Measurements from ENCODE around the gene APLF.
"Not testable (repeated sequence)": the region's sequence is repeated elsewhere in the genome, so short reads cannot be mapped to it uniquely, and the experiment has no call there.

The APLF gene

DNA sequence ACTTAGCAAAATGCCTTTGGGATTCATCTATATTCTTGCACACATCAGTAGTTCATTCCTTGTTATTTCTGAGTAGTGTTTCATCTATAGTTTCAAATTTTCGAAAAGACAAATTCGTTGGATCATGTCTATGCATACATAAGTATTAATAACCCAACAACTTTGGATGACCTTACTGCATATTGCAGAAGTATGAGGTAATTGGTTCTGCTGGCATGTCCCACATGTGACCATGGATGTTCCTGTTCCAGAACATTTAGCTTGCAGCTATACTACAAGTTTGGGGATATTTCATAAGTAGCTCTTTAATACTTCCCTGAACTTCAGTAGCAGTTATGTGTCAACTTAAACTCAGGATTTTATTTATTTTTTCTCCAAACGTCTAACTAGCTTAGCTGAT lies 44.9 kb downstream of the APLF start:
- DNase-seq, result no peak
- H3K36me3 Mint-ChIP-seq, result peaks cover 2% of the 10 kb centered on the region
- H3K4me3 Mint-ChIP-seq, result no peak overlapping the region
- H3K27me3 Mint-ChIP-seq, result no peaks in the 10 kb centered on the region
- no peaks in the 10 kb centered on the region for H3K9me3 Mint-ChIP-seq
- CTCF ChIA-PET, result interaction anchor here (0.6 to 1.3 kb wide), 3 partner anchors 9 to 83 kb away, joined by 3 to 4 read pairs (median 3); no protein-coding TSS in a partner anchor
- H3K27ac Mint-ChIP-seq, result no peak overlapping the region
- H3K4me1 Mint-ChIP-seq, result no peaks in the 10 kb centered on the region

DNA sequence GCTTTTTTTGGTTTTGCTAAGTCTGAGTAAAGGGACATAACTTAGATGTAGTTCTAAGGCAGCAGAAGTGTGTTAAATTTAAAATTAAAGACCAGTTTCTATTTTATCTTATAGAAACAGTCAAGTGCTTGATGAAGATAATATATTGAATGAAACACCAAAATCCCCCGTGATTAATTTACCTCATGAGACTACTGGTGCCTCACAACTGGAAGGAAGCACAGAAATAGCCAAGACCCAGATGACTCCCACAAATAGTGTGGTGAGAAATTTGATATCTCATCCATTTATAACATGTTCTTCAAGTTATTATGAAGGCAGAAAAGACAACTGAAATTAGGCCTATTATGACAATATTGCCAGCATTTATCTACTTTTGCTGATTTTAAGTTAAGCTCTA lies 45.6 kb downstream of the APLF start:
- Mint-ChIP-seq H3K9me3 (no peaks in the 10 kb centered on the region), H3K4me3 (no peak overlapping the region), H3K27ac (no peak overlapping the region), H3K4me1 (no peaks in the 10 kb centered on the region), H3K27me3 (no peaks in the 10 kb centered on the region), H3K36me3 (peaks cover 2% of the 10 kb centered on the region)
- CTCF ChIA-PET, result interaction anchor here (0.6 to 1.3 kb wide), 3 partner anchors 9 to 82 kb away, joined by 3 to 4 read pairs (median 3); no protein-coding TSS in a partner anchor
- no peak for DNase-seq

DNA sequence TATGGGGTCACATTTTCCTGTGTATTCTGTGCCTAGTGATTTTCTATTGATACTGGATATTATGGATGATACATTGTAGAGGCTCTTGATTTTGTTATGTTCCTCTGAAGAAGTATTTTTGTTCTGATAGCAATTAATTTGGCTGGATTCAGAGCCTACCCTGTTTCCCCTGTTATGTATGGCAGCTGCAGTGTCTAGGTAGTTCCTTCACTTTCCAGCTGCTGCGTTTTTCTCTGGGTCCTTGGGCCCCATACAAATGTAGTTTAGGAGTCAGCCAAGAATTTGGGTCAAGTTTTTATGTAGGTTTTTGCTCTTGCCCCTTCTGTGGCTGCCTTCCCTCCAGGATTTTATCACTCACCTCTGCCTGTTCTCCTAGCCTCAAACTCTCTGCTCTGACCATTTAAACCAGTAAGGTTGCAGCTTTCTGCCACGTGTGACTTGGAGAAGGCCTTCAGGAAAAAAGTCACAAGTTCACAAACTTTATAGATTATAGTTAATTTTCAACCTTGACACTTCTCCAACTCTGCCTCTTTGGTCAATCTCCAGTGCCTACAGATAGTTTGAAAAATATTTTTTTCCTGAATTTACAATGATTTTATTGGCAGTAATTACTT lies 47.0 kb downstream of the APLF start:
- CTCF ChIA-PET, result no interaction called here
- H3K27ac Mint-ChIP-seq, result no peak overlapping the region
- no peaks in the 10 kb centered on the region for H3K4me1 Mint-ChIP-seq
- H3K4me3 Mint-ChIP-seq, result no peak overlapping the region
- H3K36me3 Mint-ChIP-seq, result no peaks in the 10 kb centered on the region
- no peak for DNase-seq
- no peaks in the 10 kb centered on the region for H3K9me3 Mint-ChIP-seq
- no peaks in the 10 kb centered on the region for H3K27me3 Mint-ChIP-seq

DNA sequence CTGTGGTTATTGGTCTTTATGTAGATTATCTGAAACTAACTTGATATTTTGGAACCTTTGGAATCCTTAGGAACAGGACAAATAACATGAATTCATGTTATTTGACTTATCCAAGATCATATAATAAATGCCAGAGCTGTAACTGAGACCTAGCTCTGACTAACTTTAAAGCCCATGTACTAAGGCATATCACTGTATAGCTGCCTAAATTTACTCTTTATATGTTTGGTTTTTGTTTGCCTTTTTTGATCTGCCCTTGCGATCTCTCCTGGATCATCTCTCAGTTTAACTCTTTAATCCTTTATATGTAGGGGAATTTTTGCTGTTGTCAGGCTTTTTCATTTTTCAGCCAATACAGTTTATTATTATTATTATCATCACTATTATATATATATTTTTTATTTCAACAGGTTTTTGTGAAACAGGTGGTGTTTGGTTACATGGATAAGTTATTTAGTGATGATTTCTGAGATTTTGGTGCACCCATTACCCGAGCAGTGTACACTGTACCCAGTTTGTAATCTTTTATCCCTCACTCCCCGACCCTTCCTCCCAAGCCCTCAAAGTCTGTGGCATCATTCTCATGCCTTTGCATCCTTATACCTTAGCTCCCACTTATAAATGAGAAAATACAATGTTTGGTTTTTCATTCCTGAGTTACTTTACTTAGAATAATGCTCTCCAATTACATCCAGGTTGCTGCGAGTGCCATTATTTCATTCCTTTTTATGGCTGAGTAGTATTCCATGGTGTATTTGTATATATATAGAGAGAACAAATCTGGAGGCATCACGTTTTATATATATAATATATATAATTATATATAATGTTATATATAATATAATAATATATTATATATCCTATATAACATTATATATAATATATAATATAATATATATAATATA lies 48.9 kb downstream of the APLF start:
- Mint-ChIP-seq H3K27me3 (no peaks in the 10 kb centered on the region), H3K4me3 (no peak overlapping the region), H3K36me3 (no peaks in the 10 kb centered on the region), H3K9me3 (no peaks in the 10 kb centered on the region), H3K4me1 (no peaks in the 10 kb centered on the region), H3K27ac (peak overlapping the region; percentile 17)
- DNase-seq, result peak; percentile 28
- CTCF ChIA-PET, result interaction anchor here (0.6 to 1.1 kb wide), 3 partner anchors 53 to 426 kb away, joined by 3 to 4 read pairs (median 3); no protein-coding TSS in a partner anchor

DNA sequence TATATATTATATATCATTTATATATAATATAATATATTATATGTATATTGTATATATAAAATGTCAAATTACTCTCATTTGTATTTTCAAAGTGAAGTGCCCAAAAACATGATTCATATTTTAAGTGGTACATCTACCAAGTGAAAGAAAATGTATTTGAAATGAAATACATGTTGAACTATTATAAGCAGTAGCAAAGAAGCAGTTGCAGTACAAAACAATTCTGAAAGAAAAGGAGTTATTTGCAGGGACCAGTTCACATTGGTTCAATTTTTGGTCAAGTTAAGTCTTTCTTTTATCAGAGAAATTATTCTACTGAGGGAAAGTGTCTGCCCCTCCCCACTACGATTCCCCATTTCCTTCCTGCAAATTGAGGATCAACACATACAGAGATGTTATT lies 51.9 kb downstream of the APLF start:
- DNase-seq, result no peak
- no peaks in the 10 kb centered on the region for H3K36me3 Mint-ChIP-seq
- no peaks in the 10 kb centered on the region for H3K9me3 Mint-ChIP-seq
- H3K4me3 Mint-ChIP-seq, result no peak overlapping the region
- no peak overlapping the region for H3K27ac Mint-ChIP-seq
- CTCF ChIA-PET, result no interaction called here
- no peaks in the 10 kb centered on the region for H3K27me3 Mint-ChIP-seq
- no peaks in the 10 kb centered on the region for H3K4me1 Mint-ChIP-seq

DNA sequence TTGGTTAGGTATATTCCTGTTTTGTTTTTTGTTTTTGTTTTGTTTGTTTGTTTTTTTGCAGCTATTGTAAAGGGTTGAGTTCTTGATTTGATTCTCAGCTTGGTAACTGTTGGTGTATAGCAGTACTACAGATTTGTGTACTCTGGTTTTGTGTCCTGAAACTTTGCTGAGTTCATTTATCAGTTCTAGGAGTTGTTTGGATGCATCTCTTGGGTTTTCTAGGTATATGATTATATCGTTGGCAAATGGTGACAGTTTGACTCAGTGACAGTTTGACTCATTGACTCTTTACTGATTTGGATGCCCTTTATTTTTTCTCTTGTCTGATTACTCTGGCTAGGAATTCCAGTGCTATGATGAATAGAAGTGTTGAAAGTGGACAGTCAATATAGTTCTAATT lies 53.7 kb downstream of the APLF start:
- H3K27ac Mint-ChIP-seq, result peak overlapping the region; percentile 12
- no peak for DNase-seq
- H3K27me3 Mint-ChIP-seq, result no peaks in the 10 kb centered on the region
- no peaks in the 10 kb centered on the region for H3K36me3 Mint-ChIP-seq
- H3K4me1 Mint-ChIP-seq, result no peaks in the 10 kb centered on the region
- CTCF ChIA-PET, result interaction anchor here (0.9 kb wide), 2 partner anchors 33 to 58 kb away, joined by 3 read pairs; no protein-coding TSS in a partner anchor
- H3K4me3 Mint-ChIP-seq, result no peak overlapping the region
- no peaks in the 10 kb centered on the region for H3K9me3 Mint-ChIP-seq

DNA sequence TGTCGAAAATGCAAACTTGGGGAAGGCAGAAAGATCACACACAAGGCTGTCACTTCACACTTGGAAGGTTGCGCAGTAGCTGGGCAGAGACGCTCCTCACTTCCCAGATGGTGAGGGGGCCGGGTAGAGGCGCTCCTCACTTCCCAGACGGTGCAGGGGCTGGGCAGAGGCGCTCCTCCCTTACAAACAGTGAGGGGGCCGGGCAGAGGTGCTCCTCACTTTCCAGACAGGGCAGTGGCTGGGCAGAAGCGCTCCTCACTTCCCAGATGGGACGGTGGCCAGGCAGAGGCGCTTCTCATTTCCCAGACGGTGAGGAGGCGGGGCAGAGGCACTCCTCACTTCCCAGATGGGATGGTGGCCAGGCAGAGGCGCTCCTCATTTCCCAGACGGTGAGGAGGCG lies 59.6 kb downstream of the APLF start:
- H3K27ac Mint-ChIP-seq, CTCF ChIA-PET, H3K4me3 Mint-ChIP-seq, DNase-seq, H3K4me1 Mint-ChIP-seq, H3K27me3 Mint-ChIP-seq, H3K9me3 Mint-ChIP-seq, H3K36me3 Mint-ChIP-seq: not testable (repeated sequence)

DNA sequence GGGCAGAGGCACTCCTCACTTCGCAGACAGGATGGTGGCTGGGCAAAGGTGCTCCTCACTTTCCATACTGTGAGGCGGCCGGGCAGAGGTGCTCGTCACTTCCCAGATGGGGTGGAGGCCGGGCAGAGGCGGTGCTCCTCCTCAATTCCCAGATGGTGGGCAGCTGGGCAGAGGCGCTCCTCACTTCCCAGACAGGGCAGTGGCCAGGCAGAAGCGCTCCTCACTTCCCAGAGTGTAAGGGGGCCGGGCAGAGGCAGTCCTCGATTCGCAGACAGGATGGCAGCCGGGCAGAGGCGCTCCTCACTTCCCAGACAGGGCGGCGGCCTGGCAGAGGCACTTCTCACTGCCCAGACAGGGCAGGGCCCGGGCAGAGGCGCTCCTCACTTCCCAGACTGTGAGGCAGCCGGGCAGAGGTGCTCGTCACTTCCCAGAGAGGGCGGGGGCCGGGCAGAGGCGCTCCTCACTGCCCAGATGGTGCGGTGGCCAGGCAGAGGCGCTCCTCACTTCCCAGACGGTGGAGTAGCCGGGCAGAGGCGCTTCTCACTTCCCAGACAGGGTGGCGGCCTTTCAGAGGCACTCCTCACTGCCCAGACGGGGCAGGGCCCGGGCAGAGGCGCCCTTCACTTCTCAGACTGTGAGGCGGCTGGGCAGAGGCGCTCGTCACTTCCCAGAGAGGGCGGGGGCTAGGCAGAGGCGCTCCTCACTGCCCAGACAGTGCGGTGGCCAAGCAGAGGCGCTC lies 60.1 kb downstream of the APLF start:
- H3K27ac Mint-ChIP-seq, H3K27me3 Mint-ChIP-seq, H3K4me3 Mint-ChIP-seq, DNase-seq, H3K9me3 Mint-ChIP-seq, H3K36me3 Mint-ChIP-seq, CTCF ChIA-PET, H3K4me1 Mint-ChIP-seq: not testable (repeated sequence)

DNA sequence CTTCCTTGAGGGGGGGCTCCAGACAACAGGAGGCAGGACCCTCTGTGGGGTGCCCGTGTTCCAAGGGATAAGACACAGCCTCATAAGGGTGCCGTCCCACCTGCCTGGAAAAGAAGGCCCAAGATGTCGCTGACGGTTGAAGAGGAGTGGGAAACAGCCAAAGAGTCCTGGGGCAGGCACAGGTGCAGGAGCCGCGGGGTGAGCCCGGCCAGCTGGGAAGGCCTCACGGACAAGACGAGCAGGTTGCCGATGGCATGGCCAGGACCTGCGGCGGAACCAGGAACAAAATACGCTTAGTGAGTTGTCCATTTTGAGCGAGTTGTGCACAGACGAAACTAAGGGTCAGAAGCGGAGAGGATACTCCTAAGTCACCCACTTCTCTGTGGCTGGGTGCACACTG lies 61.8 kb downstream of the APLF start:
- H3K4me1 Mint-ChIP-seq, H3K9me3 Mint-ChIP-seq, H3K4me3 Mint-ChIP-seq, H3K36me3 Mint-ChIP-seq, CTCF ChIA-PET, DNase-seq, H3K27me3 Mint-ChIP-seq, H3K27ac Mint-ChIP-seq: not testable (repeated sequence)

DNA sequence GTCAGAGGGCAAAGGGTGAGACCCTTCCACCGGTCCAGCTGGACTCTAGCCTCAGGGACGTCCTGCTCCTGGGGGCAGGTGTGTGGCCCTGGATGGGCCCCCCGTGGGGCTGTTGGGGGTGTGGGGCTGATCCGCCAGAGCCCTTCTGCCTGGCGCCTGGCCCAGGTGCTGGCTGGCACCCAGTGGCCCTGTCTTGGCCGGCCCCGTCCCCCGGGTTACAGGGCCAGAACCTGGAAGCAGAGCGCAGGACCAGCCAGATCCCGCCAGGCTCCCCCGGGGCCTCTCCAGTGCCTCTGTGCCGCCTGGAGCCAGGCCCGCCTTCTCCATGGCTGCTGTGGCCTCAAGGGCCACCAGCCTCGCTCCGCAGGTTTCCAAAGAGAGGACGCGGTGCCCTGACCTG lies 62.3 kb downstream of the APLF start:
- H3K36me3 Mint-ChIP-seq, H3K4me1 Mint-ChIP-seq, H3K9me3 Mint-ChIP-seq, H3K27me3 Mint-ChIP-seq, H3K4me3 Mint-ChIP-seq, CTCF ChIA-PET, H3K27ac Mint-ChIP-seq, DNase-seq: not testable (repeated sequence)

DNA sequence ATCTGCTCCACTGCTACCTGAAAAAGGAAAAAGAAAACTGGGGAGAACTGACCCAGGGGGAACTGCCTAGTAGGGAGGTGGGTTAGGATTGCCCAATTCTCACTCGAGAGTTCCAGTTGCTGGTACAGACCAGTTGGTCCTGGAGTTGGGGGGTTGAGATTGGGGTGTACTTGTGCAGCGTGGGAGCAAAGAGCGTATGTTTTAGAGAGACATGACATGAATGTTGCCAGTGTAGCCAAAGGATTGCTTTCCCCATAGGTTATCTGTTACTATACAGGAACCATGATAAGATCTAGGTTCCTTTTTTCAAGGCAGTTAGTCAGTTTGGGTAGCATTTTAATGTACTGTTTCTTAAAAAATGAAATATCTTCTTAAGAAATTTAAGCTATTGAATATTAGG lies 68.6 kb downstream of the APLF start:
- DNase-seq, result no peak
- no peaks in the 10 kb centered on the region for H3K4me1 Mint-ChIP-seq
- no peak overlapping the region for H3K27ac Mint-ChIP-seq
- H3K36me3 Mint-ChIP-seq, result no peaks in the 10 kb centered on the region
- no peaks in the 10 kb centered on the region for H3K9me3 Mint-ChIP-seq
- H3K27me3 Mint-ChIP-seq, result no peaks in the 10 kb centered on the region
- no peak overlapping the region for H3K4me3 Mint-ChIP-seq
- CTCF ChIA-PET, result interaction anchor here (0.6 to 1.0 kb wide), 2 partner anchors 72 to 380 kb away, joined by 3 read pairs; no protein-coding TSS in a partner anchor

DNA sequence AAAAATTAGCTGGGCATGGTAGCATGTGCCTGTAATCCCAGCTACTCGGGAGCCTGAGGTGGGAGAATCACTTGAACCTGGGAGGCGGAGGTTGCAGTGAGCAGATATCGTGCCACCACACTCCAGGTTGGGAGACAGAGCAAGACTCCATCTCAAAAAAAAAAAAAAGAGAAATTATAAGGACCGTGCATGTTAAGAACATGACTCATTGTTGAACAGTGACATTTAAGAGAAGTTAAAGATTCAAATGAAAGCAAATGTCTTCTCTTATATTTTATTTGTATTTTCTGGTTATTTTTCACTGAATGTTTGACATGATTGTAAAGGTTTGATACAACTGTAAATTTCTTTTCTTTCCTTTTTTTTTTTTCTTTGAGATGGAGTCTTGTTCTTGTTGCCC lies 69.6 kb downstream of the APLF start:
- no peak overlapping the region for H3K4me3 Mint-ChIP-seq
- no peak for DNase-seq
- no peaks in the 10 kb centered on the region for H3K9me3 Mint-ChIP-seq
- H3K36me3 Mint-ChIP-seq, result no peaks in the 10 kb centered on the region
- no peaks in the 10 kb centered on the region for H3K27me3 Mint-ChIP-seq
- no peaks in the 10 kb centered on the region for H3K4me1 Mint-ChIP-seq
- no peak overlapping the region for H3K27ac Mint-ChIP-seq
- CTCF ChIA-PET, result no interaction called here

DNA sequence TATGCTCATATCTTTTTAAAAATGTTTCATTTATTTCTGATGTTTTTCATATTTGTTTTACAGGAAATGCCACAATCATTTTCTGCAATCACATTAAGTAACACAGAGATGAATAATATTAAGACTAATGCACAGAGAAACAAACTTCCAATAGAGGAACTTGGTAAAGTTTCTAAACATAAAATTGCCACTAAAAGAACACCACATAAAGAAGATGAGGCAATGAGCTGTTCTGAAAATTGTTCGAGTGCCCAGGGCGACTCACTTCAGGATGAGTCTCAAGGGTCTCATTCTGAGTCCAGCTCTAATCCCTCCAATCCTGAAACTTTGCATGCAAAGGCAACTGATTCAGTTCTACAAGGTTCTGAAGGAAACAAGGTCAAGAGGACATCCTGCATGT lies 70.4 kb downstream of the APLF start:
- Mint-ChIP-seq H3K4me1 (no peaks in the 10 kb centered on the region), H3K27ac (no peak overlapping the region), H3K27me3 (no peaks in the 10 kb centered on the region), H3K36me3 (no peaks in the 10 kb centered on the region), H3K9me3 (no peaks in the 10 kb centered on the region), H3K4me3 (no peak overlapping the region)
- CTCF ChIA-PET, result no interaction called here
- DNase-seq, result no peak

DNA sequence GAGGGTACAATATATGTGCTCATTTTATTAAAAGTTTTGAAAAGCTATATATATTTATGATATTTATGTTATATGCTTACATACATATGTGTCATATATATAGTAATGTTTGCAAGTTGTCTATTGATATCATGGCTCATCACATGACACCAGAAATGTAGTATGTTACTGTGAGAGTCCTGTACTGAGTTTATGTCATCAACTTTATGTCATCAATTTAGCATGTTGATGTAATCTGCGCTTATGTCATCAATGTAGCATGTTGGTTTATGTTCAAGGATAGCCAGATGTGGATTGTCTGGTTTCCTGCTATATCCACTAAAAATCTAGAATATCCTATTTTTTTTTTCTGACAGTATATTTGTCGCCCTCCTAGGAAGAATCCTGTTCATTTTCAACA lies 77.4 kb downstream of the APLF start:
- Mint-ChIP-seq H3K9me3 (no peaks in the 10 kb centered on the region), H3K4me3 (no peak overlapping the region), H3K4me1 (no peaks in the 10 kb centered on the region), H3K27ac (no peak overlapping the region), H3K27me3 (no peaks in the 10 kb centered on the region), H3K36me3 (no peaks in the 10 kb centered on the region)
- CTCF ChIA-PET, result no interaction called here
- no peak for DNase-seq

All from activated naive CD4-positive, alpha-beta T cell treated with anti-CD3 and anti-CD28 coated beads, Interleukin-2, amount 10 ng/mL, durations not matched to agents 7 days and 5 days (primary cell).